Hepatocyte (in vitro differentiated cells): Measurements from ENCODE around the gene JRKL. TPM values are rescaled to one million over a fixed set of nuclear protein-coding genes. Genes with fewer than 3 reads are reported as not detected.

Experiments
- DNase-seq: peaks from one replicate; pipeline ENCODE4 v3.0.0-alpha.2; 2016; ENCODE audit warnings: low spot score
- H2AFZ ChIP-seq: fragments of 200-600 bp; sonication (generic); 2 replicates; pipeline ENCODE4 v1.6.0; 2016; ENCODE audit warnings: antibody characterized with exemption, mild to moderate bottlenecking
- H3K27ac ChIP-seq: fragments of 200-600 bp; sonication (generic); 2 replicates; pipeline ENCODE4 v1.5.1; 2016; ENCODE audit warnings: mild to moderate bottlenecking
- H3K27me3 ChIP-seq: fragments of 200-600 bp; sonication (generic); 2 replicates; pipeline ENCODE4 v1.6.1; 2016
- H3K36me3 ChIP-seq: fragments of 200-600 bp; sonication (generic); replicated peaks from 2 replicates; pipeline ENCODE4 v1.5.1; 2016; ENCODE audit warnings: low read depth; ENCODE audit not compliant: insufficient read depth
- H3K4me1 ChIP-seq: fragments of 200-600 bp; sonication (generic); 2 replicates; pipeline ENCODE4 v1.5.1; 2016; ENCODE audit warnings: mild to moderate bottlenecking, moderate library complexity; ENCODE audit not compliant: insufficient read depth
- H3K4me2 ChIP-seq: fragments of 200-600 bp; sonication (generic); 2 replicates; pipeline ENCODE4 v1.6.0; 2016
- H3K4me3 ChIP-seq: fragments of 200-600 bp; sonication (generic); 2 replicates; pipeline ENCODE4 v1.5.1; 2016; ENCODE audit warnings: mild to moderate bottlenecking
- H3K79me2 ChIP-seq: fragments of 200-600 bp; sonication (generic); 2 replicates; pipeline ENCODE4 v1.6.0; 2017; ENCODE audit warnings: mild to moderate bottlenecking
- H3K9me2 ChIP-seq: fragments of 200-600 bp; sonication (generic); replicated peaks from 2 replicates; pipeline ENCODE4 v1.6.0; 2017; ENCODE audit warnings: mild to moderate bottlenecking; ENCODE audit not compliant: insufficient read depth
- H3K9me3 ChIP-seq: fragments of 200-600 bp; sonication (generic); 2 replicates; pipeline ENCODE4 v1.5.1; 2016; ENCODE audit warnings: low read depth, mild to moderate bottlenecking
- H4K20me1 ChIP-seq: fragments of 200-600 bp; sonication (generic); 2 replicates; pipeline ENCODE4 v1.6.0; 2016; ENCODE audit warnings: mild to moderate bottlenecking; ENCODE audit not compliant: insufficient read depth, poor library complexity, severe bottlenecking
- CTCF ChIP-seq: fragments of 200-600 bp; sonication (generic); IDR thresholded peaks from 2 replicates; pipeline ENCODE4 v1.5.1; 2016; ENCODE audit warnings: antibody characterized with exemption, mild to moderate bottlenecking; ENCODE audit not compliant: poor library complexity
- EZH2 ChIP-seq: fragments of 200-600 bp; sonication (generic); IDR thresholded peaks from 2 replicates; pipeline ENCODE4 v1.6.1; 2016; ENCODE audit warnings: antibody characterized with exemption, mild to moderate bottlenecking, borderline replicate concordance
- EZH2phosphoT487 ChIP-seq: fragments of 200-600 bp; sonication (generic); IDR thresholded peaks from one replicate; pipeline ENCODE4 v1.6.1; 2018; ENCODE audit warnings: antibody characterized with exemption, mild to moderate bottlenecking, low read depth, moderate library complexity; ENCODE audit not compliant: unreplicated experiment, severe bottlenecking
- WGBS: methylation state at CpG from one replicate; pipeline ENCODE4 v1.1.6; 2016; ENCODE audit warnings: low lambda C conversion rate; ENCODE audit errors: missing lambda C conversion rate; 5-methylcytosine and 5-hydroxymethylcytosine counted together
- polyA plus RNA-seq: library from polyadenylated mRNA; unstranded; fragments of >200 nt; fragmentation: Nextera tagmentation; extraction: Ambion mirVana; gene quantifications from 2 replicates; pipeline ENCODE4 v1.2.1, GENCODE V29; 2016
- total RNA-seq: library from RNA; depleted of rRNA; stranded (reverse); fragments of >200 nt; gene quantifications from 2 replicates; pipeline ENCODE4 v1.2.3, GENCODE V29; 2014

Gene JRKL
- total and polyA plus RNA-seq, 2 experiments from 2014 or later, result 5.4 to 9.5 TPM

DNA sequence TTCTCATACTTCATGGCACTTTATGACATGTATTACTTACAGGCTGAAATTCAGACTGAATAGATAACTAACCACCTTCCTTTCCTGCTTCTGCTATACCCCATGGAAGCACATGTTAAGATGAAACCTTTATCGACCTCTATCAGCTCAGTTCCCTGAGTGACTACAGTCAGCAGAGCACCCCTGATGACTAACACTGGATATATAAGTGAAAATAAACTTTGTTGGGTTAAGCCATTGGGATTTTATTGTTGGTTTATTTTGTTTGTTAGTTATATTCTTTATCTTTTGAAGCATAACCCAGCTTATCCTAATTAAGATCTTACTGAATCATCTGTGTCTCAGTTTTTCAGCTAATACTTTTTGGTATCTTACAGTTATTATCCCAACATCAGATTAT is 23.8 kb upstream of the JRKL start:
- no peak for TF ChIP-seq EZH2phosphoT487
- no peak for TF ChIP-seq CTCF
- TF ChIP-seq EZH2, result no peak
- H2AFZ ChIP-seq, result no peak overlapping the region
- 81% methylated on average over 1 of the region's 1 CpG for WGBS
- no peaks in the 10 kb centered on the region for H3K9me3 ChIP-seq
- H3K36me3 ChIP-seq, result no peaks in the 10 kb centered on the region
- no peaks in the 10 kb centered on the region for H3K9me2 ChIP-seq
- DNase-seq, result no peak
- no peaks in the 10 kb centered on the region for H3K79me2 ChIP-seq
- H3K27me3 ChIP-seq, result no peaks in the 10 kb centered on the region
- no peak overlapping the region for H3K27ac ChIP-seq
- no peaks in the 10 kb centered on the region for H4K20me1 ChIP-seq
- no peaks in the 10 kb centered on the region for H3K4me1 ChIP-seq
- no peak overlapping the region for H3K4me2 ChIP-seq
- no peak overlapping the region for H3K4me3 ChIP-seq

DNA sequence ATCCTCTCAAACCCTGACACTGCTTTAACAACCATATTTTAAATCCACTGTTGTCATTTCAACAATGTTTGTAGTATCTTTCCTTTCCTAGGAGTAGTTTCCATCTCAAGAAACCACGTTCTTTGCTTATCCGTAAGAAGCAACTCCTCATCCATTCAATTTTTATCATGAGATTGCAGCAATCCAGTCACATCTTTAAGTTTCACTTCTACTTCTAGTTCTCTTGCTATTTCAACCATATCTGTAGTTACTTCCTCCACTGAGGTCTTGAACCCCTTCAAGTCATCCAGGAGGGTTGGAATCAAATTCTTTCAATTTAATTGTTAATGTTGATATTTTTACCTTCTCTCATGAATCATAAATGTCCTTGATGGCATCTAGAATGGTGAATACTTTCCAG is 22.5 kb upstream of the JRKL start:
- DNase-seq, result no peak
- no peak overlapping the region for H2AFZ ChIP-seq
- no peak overlapping the region for H3K4me2 ChIP-seq
- H3K9me2 ChIP-seq, result no peaks in the 10 kb centered on the region
- no peaks in the 10 kb centered on the region for H4K20me1 ChIP-seq
- H3K4me1 ChIP-seq, result no peaks in the 10 kb centered on the region
- 95% methylated on average over 2 of the region's 2 CpGs for WGBS
- TF ChIP-seq CTCF, result no peak
- no peak for TF ChIP-seq EZH2phosphoT487
- no peak for TF ChIP-seq EZH2
- no peaks in the 10 kb centered on the region for H3K27me3 ChIP-seq
- H3K9me3 ChIP-seq, result no peaks in the 10 kb centered on the region
- H3K4me3 ChIP-seq, result no peak overlapping the region
- no peaks in the 10 kb centered on the region for H3K79me2 ChIP-seq
- no peaks in the 10 kb centered on the region for H3K36me3 ChIP-seq
- H3K27ac ChIP-seq, result no peak overlapping the region

DNA sequence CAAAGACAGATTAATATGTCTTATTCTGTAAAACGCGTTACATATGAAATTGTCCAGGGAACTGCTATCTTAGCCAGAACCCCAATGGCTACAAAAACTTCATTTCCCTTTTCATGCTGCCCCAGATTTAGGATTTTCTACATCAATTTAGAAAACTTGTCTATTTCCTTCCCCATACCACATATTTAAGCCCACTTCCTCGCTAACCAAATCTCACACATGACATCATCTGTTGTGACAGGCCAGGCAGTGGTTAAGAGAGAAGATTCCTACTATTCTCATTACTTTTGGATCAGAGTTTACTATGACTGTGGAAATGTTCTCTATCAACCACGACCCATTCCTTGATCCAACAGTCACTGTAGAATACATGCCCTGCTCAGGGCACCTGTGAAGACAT is 16.0 kb upstream of the JRKL start:
- H3K27ac ChIP-seq, result no peak overlapping the region
- no peak overlapping the region for H3K4me3 ChIP-seq
- no peaks in the 10 kb centered on the region for H3K79me2 ChIP-seq
- no peaks in the 10 kb centered on the region for H4K20me1 ChIP-seq
- no peak overlapping the region for H2AFZ ChIP-seq
- H3K4me2 ChIP-seq, result no peak overlapping the region
- no peaks in the 10 kb centered on the region for H3K9me2 ChIP-seq
- H3K4me1 ChIP-seq, result no peaks in the 10 kb centered on the region
- TF ChIP-seq CTCF (no peak), EZH2phosphoT487 (no peak), EZH2 (no peak)
- no peaks in the 10 kb centered on the region for H3K9me3 ChIP-seq
- H3K36me3 ChIP-seq, result no peaks in the 10 kb centered on the region
- WGBS, result 97% methylated on average over 4 of the region's 4 CpGs
- no peaks in the 10 kb centered on the region for H3K27me3 ChIP-seq
- DNase-seq, result no peak

DNA sequence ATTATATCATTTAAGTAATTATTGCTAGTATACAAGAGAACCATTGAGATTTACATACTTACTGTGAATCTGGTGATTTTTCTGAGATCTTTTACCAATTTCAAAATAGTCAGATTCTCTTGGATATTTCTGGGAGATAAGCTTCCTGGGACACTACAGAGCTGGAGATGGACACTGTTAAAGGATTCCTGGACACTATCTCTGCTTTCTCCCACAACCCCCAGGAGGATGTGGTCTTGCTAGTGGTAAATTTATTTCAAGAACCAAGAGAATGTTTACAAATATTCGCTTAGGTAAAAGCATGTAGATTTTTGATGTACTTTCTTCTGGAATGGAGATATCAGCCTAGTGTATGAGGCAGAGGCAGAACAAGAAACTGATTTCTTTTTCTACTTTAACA is 13.0 kb upstream of the JRKL start:
- H3K4me2 ChIP-seq, result no peak overlapping the region
- 88% methylated on average over 1 of the region's 1 CpG for WGBS
- TF ChIP-seq EZH2, result no peak
- no peak for TF ChIP-seq CTCF
- TF ChIP-seq EZH2phosphoT487, result no peak
- no peak overlapping the region for H3K4me3 ChIP-seq
- no peaks in the 10 kb centered on the region for H3K9me3 ChIP-seq
- no peak for DNase-seq
- no peaks in the 10 kb centered on the region for H3K9me2 ChIP-seq
- no peaks in the 10 kb centered on the region for H3K4me1 ChIP-seq
- no peaks in the 10 kb centered on the region for H3K36me3 ChIP-seq
- no peaks in the 10 kb centered on the region for H3K79me2 ChIP-seq
- no peaks in the 10 kb centered on the region for H3K27me3 ChIP-seq
- no peak overlapping the region for H3K27ac ChIP-seq
- H4K20me1 ChIP-seq, result no peaks in the 10 kb centered on the region
- no peak overlapping the region for H2AFZ ChIP-seq
